Suppressor macrophage (primary cell): Measurements from ENCODE around the gene PLVAP.

Experiments used
- DNase-seq, 4 experiments: peaks; one replicate each; pipeline ENCODE4 v3.0.0-alpha.2; 2020 to 2022

PLVAP gene

DNA sequence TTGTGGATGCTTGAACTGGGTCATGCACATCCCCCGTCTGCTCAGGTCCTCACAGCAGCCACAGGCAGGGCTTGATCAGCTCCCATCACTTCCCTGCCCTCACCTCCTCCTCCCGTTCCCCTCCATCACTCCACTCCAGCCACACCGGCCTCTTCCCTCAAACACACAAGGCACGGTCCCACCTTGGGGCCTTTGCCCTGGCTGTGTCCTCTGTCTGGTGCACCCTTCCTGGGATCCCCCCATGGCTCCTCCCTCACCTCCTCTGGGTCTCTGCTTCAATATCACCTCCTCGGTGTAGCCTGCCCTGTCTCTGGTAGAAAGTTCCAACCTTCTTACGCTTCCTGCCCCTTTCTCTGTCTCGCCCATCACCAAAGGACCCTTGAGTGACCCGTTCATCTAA lies 23.8 kb downstream of the PLVAP start:
- DNase-seq: no peak

DNA sequence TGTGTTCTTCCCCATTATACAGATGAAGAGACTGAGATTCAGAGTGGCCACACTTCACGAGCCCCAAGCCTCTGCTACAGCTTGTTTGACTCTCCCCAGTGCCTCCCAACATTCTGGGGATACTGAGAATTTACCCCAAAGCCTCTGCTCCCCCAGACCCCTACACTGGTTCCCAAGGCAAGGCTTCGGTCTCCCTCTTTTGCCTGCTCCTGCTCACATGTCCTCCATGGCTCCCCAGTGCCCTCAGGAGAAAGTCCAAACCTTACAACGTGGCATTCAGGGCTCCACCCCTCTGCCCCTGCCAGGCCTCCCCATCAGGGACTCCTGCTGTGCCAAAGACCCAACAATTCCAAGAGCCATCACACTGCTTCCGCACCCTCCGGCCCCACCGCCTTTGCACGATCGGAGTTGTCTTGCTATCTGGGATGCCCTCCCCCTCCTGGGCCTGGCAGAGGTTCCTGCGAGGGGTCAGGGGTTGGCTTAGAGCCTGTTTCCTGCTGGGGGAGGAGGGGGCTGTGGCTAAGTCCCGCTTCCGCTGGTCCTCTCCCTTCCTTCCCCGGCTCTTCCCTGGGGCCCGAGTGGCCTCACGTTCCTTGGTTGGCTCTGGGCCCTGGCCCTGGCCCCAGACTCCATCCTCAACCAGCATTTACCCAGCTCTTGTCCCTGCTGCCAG lies 24.4 kb downstream of the PLVAP start:
- no peak for DNase-seq

GRCh38 chr19:17351815-17352435 lies 25.2 kb downstream of the PLVAP start:
- no peak for DNase-seq

DNA sequence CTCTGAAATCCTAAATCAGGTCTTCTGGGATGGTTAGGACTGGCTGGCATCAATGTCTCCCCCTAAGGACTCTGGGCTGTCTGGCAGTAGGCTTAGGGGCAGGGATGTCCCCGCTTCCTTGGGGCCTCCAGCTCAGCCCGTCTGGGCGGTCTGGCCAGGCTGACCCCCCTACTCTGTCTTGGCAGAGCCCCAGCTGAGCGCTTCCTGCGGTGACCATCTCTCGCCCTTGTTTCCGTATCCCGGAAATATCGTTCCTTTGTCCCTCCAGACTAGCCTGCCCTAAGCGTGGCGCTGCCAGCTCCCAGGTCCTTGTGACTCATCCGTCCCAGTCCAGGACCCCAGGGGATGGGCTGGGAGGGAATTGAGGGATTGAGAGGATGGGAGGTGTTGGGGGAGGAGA lies 28.4 kb downstream of the PLVAP start:
- DNase-seq: peak in 3 of 4 experiments; percentile 12 to 23 (median 22)

DNA sequence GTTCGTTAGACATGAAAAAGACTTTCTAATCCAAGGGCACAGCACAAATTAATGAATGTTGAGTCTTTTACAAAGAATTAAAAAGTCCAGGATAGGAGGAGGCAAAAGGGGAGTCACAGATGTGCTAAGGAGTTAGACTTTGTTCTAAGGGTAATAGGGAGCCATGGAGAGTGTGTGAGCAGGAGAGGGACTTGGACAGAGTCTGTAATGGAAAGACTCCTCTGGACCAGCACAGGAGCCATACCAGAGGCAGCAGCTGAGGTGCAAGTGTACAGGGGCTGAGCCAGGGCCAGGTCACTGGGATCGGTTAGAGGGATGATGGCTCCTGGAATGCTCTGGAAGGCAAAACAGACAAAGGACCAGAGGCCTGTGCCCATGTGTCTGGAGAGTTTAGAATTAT lies 29.3 kb downstream of the PLVAP start:
- no peak for DNase-seq

- no peak for DNase-seq
Measured at GRCh38 chr19:17347361-17347760, 29.8 kb downstream of the PLVAP start.

GRCh38 chr19:17346109-17346671 lies 31.0 kb downstream of the PLVAP start:
- DNase-seq: peak; percentile 70 to 90 (median 87)

- no peak for DNase-seq
Measured at GRCh38 chr19:17341845-17342244, 35.3 kb downstream of the PLVAP start.

DNA sequence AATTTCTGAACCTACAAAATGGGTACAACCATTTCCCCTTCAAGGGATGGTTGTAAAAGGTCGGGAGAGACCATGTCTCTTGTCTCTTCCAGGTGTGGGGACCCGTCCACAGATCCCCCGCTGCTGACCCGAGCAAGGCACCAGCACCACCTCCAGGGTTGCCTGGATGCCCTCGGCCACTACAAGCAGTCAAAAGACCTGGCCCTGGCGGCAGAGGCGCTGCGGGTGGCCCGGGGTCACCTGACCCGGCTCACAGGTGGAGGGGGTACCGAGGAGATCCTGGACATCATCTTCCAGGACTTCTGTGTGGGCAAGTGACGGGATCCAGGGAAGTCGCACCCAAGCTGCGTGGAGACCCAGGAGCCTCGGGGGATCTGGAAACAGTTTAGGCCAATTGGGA lies 35.8 kb downstream of the PLVAP start:
- DNase-seq: no peak

- DNase-seq: peak in 1 of 4 experiments; percentile 17
Measured at GRCh38 chr19:17340871-17341357, 36.2 kb downstream of the PLVAP start.

DNA sequence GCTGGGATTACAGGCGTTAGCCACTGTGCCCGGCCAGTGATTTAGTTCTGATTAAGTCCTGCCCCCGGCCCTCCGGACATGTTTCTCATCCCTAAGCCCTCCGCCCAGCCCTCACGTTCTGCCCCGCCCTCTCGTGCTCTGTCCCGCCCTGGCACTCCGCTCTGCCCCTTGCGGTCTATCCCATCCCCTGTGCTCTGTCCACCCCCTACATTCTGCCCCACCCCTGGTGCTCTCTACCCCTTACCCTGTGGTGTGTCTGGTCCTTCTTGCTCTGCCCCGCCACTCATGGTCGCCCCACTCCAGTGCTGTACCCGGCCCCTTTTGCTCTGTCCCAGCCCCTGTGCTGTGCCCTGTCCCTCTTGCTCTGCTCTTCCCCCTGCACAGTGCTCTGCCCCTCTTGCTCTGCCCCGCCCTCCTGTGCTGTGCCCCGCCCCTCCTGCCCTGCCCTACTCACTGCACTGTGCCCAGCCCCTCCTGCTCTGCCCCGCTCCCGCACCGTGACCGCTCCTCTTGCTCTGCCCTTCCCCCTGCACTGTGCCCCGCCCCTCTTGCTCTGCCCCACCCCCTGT lies 36.8 kb downstream of the PLVAP start:
- peak in 1 of 4 experiments; percentile 36 for DNase-seq

DNA sequence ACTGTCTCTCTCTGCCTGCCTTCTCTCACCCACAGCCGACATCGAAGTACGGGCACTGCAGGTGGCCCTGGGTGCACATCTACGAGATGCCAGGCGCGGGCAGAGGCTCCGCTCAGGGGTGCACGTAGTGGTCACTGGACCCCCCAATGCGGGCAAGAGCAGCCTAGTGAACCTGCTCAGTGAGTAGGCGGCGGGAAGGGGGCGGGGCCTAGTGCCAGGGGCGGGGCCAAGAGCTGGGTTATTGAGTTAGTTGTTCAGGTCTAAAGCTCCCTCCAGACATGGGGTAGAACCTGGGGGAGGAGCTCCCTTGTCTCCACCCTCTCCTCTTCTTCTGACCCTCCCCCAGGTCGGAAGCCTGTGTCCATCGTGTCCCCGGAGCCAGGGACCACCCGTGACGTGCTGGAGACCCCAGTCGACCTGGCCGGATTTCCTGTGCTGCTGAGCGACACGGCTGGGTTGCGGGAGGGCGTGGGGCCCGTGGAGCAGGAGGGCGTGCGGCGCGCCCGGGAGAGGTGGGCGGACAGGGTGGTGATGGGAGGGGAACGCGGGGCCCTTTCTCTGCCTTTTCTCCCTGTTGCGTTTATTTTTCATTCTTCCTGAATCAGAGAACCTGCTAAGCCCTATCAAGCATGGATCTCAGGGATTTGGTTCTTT lies 37.9 kb downstream of the PLVAP start:
- DNase-seq: peak in 1 of 4 experiments; percentile 10

DNA sequence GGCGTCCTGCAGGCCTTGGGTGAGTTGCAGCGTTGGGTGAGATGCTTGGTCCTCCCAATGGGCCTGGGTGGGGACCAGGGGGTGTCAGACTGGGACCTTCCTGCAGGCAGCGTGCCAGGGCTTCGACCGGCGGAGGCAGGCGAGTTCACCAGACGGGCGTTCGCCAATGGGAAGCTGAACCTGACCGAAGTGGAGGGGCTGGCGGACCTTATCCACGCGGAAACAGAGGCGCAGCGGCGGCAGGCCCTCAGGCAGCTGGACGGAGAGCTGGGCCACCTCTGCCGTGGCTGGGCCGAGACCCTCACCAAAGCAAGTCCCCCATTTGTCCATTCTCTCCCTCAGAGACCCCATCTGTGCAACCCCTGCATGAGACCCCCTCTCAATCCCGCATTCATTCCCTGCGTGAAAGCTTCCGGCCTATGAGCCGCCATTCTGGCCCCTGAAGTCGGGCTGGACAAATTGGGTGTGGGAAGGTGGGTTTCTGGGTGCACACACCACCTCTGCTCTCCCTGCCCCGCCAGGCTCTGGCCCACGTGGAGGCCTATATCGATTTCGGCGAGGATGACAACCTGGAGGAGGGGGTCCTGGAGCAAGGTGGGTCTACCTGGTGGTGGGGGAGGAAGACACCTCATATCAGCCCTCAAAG lies 38.6 kb downstream of the PLVAP start:
- DNase-seq: no peak

- DNase-seq: peak in 2 of 4 experiments; percentile 19 to 41
Measured at GRCh38 chr19:17337675-17338432, 39.3 kb downstream of the PLVAP start.

- peak; percentile 96 to 99 (median 98) for DNase-seq
Measured at GRCh38 chr19:17336872-17337674, 40.1 kb downstream of the PLVAP start, which contains the start of gene GTPBP3. Gene GTPBP3 (plus strand): TSS chr19:17337553. CDS start chr19:17337612, 59 bp downstream.

DNA sequence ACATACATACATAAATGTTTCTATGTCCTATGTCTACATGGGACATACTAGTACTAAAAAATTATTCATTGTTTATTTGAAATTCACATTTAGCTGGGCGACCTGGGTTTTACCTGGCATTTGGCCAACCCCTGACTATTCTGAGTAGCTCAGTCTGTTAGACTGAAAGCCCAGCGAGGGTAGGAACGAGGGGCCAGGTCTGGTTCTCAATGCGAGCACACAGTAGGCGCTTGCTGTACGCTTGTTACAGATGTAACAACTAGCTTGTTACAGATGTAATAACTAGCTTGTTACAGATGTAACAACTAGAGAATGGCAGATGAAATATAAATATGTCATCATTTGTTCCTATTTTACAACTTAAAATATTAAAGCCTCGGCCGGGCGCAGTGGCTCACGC lies 41.6 kb downstream of the PLVAP start:
- DNase-seq: no peak

- DNase-seq: peak; percentile 97 to 98 (median 98)
Measured at GRCh38 chr19:17334414-17335409, 42.4 kb downstream of the PLVAP start, which contains the start of gene ANO8. Gene ANO8 (minus strand): TSS chr19:17334855. CDS start chr19:17334670, 185 bp downstream.

GRCh38 chr19:17333611-17334413 lies 43.3 kb downstream of the PLVAP start:
- DNase-seq: peak; percentile 66 to 78 (median 77)
